HUES6 (cell line): Measurements from ENCODE around the gene SMYD3.
"Not testable (repeated sequence)": the region's sequence is repeated elsewhere in the genome, so short reads cannot be mapped to it uniquely, and the experiment has no call there.

Source experiments
- H3K27ac ChIP-seq: 2 replicates; pipeline ENCODE4 v1.7.0; 2013; ENCODE audit warnings: low read depth, mild to moderate bottlenecking, low read length, inconsistent platforms
- H3K27me3 ChIP-seq: 2 replicates; pipeline ENCODE4 v1.6.1; 2013; ENCODE audit warnings: low read length; ENCODE audit not compliant: control insufficient read depth, insufficient read depth
- H3K36me3 ChIP-seq: 2 replicates; pipeline ENCODE4 v1.6.1; 2013; ENCODE audit warnings: low read length; ENCODE audit not compliant: control insufficient read depth, insufficient read depth
- H3K4me1 ChIP-seq: 2 replicates; pipeline ENCODE4 v1.6.1; 2013; ENCODE audit warnings: low read length; ENCODE audit not compliant: control insufficient read depth, insufficient read depth
- H3K4me3 ChIP-seq: 2 replicates; pipeline ENCODE4 v1.5.1; 2013; ENCODE audit warnings: low read depth, low read length
- H3K9ac ChIP-seq: one replicate; pipeline ENCODE4 v1.6.1; 2013; ENCODE audit warnings: mild to moderate bottlenecking, low read length
- H3K9me3 ChIP-seq: 2 replicates; pipeline ENCODE4 v1.6.1; 2013; ENCODE audit warnings: low read depth, low read length; ENCODE audit not compliant: control insufficient read depth, insufficient read depth

The SMYD3 gene

DNA sequence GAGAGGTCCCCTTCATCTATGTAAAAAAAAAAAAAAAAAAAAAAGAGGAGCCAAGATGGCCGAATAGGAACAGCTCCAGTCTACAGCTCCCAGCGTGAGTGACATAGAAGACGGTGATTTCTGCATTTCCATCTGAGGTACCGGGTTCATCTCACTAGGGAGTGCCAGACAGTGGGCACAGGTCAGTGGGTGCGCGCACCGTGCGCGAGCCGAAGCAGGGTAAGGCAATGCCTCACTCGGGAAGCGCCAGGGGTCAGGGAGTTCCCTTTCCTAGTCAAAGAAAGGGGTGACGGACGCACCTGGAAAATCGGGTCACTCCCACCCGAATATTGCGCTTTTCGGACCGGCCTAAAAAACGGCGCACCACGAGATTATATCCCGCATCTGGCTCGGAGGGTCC, 690.6 kb downstream of the SMYD3 start:
- not testable (repeated sequence) for H3K27me3 ChIP-seq, H3K27ac ChIP-seq, H3K36me3 ChIP-seq, H3K4me1 ChIP-seq, H3K9ac ChIP-seq, H3K9me3 ChIP-seq
- peak overlapping the region; percentile 36 for H3K4me3 ChIP-seq

DNA sequence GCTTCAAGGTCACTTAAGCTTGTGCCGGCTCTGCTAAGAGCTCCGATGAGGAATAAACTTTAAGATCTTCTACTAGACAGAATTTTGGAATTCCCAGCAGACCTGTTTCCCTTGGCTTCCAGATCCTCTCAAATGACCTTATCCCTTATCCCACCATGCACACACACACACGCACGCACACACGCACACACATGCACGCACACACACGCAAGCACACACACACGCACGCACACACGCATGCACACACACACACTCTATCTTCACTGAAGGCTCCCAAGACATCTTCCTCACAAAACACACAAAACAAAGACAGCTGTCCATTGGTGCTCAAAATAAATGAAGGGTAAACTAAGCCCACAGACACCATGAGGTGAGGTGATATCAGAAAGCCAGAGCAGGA, 692.4 kb downstream of the SMYD3 start:
- Histone ChIP-seq H3K27ac (no peak overlapping the region), H3K4me1 (no peaks in the 10 kb centered on the region; the same call in 1 of the 2 replicates)

DNA sequence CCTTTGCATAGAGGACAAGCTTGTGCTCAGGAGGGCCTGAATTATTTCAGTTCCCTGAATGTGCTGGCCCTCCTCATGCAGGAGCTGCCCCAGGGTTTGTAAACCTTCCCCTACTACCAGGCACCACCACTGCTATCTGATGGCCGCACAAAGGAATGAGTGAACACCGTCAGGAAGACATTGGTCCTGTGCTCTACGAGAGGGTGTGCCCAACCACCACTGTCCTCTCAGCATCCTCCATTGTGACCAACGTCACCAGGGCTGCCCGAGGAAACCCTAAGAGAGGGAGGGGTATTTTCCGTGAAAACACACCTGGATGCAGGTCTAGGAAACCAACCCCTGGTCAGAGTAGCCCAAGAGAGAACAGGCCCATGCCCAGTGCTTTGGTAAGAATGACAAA, 694.8 kb downstream of the SMYD3 start:
- Histone ChIP-seq H3K36me3 (no peaks in the 10 kb centered on the region), H3K27ac (no peak overlapping the region), H3K9me3 (peaks cover 6% of the 10 kb centered on the region; the same call in 1 of the 2 replicates), H3K27me3 (no peaks in the 10 kb centered on the region), H3K4me1 (peaks cover 7% of the 10 kb centered on the region; the same call in 1 of the 2 replicates), H3K4me3 (no peak overlapping the region), H3K9ac (no peak overlapping the region)

More for the DNA sequence above, 692.4 kb downstream of the SMYD3 start:
- Histone ChIP-seq H3K27me3 (no peaks in the 10 kb centered on the region), H3K36me3 (no peaks in the 10 kb centered on the region), H3K9me3 (peaks cover 6% of the 10 kb centered on the region; the same call in 1 of the 2 replicates), H3K9ac (no peak overlapping the region), H3K4me3 (no peak overlapping the region)

DNA sequence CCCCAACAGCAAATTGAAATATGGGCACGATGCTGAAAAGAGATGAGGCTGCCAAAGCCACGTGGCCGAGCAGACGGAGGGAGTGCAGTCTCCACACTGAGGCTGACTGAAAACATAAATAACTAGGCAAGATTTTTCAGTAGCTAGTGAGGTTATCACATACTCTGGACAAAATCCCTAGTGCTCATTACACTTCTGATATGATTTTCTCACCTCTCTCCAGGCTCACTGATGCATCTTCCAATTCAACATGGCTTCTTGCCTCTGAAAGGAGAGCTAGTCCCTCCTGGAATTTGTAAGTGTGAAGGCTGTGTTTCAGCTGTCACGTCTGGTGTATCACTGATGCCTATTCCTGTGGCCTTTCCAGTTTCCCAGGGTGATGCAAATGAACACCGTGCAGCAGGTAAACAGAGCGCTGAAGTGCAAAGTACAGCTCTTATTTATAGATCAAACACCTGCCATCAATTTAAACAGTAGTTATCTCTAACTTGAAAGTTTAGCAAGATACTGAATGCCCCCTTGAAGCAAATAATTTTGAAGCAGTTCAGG, 696.2 kb downstream of the SMYD3 start:
- H3K9ac ChIP-seq = no peak overlapping the region
- H3K4me3 ChIP-seq = no peak overlapping the region
- H3K27me3 ChIP-seq = no peaks in the 10 kb centered on the region
- peaks cover 7% of the 10 kb centered on the region; the same call in 1 of the 2 replicates for H3K4me1 ChIP-seq
- H3K9me3 ChIP-seq = peaks cover 6% of the 10 kb centered on the region; the same call in 1 of the 2 replicates
- no peak overlapping the region for H3K27ac ChIP-seq
- no peaks in the 10 kb centered on the region for H3K36me3 ChIP-seq

DNA sequence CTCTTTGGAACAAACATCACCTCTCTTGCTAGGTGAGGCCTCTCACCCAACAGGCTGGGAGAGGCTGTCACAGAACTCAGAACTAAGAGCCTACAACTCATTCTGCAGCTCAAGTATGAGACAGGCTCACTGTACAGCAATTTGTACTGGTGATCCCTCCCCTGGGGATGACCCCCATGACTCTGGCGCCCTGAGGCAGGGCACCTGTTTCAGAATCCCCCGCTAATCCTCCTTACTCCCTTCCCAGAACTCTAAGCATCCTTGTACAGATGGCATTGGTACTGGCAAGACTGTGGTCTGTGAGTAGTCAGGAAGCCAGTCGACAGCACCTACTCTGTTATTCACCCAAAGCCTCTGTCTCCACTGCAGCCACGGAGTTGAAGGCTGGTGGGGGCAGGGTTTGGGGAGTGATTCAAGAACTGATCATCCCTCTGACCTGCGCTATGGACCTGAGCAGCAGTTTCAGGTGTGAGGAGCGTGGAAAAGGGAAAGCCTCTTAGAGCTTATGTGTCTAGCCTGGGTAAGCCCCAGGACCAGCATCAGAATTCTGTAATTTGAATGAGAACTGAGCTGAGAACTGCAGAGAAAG, 696.8 kb downstream of the SMYD3 start:
- Histone ChIP-seq H3K36me3 (no peaks in the 10 kb centered on the region), H3K9me3 (peaks cover 3% of the 10 kb centered on the region; the same call in 1 of the 2 replicates), H3K4me1 (peaks cover 7% of the 10 kb centered on the region; the same call in 1 of the 2 replicates), H3K27me3 (no peaks in the 10 kb centered on the region), H3K4me3 (no peak overlapping the region), H3K27ac (no peak overlapping the region), H3K9ac (no peak overlapping the region)

DNA sequence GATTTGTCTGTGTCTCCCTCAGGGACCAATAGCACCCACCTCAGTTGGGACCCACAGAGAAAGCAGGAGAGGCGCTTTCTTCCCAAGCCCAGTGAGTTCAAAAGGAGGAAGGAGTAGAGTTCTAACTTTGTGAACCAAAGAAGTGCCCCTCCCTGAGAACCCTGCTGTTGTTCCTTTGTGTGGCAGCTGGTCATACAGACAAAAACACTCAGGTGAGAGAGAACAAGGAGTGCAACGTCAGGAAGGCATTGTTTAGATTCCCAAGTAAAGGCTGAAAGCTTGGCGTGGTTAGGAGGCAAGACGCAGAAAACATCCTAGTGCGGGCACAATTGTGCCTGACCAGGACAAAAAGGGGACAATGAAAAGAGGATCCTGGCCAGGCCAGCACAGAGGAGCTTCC, 697.7 kb downstream of the SMYD3 start:
- Histone ChIP-seq H3K27me3 (no peaks in the 10 kb centered on the region), H3K36me3 (no peaks in the 10 kb centered on the region), H3K4me3 (no peak overlapping the region), H3K4me1 (peaks cover 7% of the 10 kb centered on the region; the same call in 1 of the 2 replicates), H3K9me3 (no peaks in the 10 kb centered on the region), H3K27ac (no peak overlapping the region), H3K9ac (no peak overlapping the region)

DNA sequence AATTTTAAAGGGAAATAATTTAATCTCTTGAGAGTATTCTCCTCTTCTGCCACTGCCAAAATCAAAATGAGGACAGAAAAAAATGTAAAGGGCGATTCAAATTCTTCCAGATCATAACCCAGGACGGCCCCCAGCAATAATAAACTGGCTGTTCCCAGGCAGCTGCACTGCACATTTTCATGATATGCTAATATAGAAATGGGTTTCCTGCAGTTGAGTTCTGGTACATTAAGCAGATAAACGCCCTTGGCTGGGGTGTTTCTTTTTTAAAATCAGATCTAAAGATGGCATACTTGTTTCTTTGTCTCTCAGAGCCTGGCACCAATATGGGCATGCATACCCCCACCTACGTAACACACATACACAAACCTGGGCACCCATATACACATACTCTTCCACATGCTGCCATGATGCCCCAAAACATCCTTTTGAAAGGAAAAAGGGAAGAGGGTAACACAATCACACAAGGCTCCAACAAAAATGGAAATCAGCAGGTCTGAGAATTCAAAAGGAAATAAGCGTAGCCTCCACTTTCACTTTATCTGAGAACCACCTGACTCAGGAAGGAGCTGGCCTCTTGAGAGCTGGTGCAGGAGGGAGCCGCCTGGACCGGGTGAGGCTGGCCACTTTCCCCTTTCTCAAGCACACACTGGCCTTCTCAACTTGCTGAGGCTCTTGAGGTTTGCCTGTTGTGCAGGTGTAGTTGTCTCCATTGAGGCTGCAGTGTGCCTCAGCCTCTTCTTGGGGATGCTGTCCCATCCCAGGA, 698.9 kb downstream of the SMYD3 start:
- H3K9me3 ChIP-seq = no peaks in the 10 kb centered on the region
- H3K4me3 ChIP-seq = no peak overlapping the region
- H3K36me3 ChIP-seq = no peaks in the 10 kb centered on the region
- peaks cover 7% of the 10 kb centered on the region; the same call in 1 of the 2 replicates for H3K4me1 ChIP-seq
- H3K27me3 ChIP-seq = no peaks in the 10 kb centered on the region
- H3K9ac ChIP-seq = no peak overlapping the region
- H3K27ac ChIP-seq = no peak overlapping the region

DNA sequence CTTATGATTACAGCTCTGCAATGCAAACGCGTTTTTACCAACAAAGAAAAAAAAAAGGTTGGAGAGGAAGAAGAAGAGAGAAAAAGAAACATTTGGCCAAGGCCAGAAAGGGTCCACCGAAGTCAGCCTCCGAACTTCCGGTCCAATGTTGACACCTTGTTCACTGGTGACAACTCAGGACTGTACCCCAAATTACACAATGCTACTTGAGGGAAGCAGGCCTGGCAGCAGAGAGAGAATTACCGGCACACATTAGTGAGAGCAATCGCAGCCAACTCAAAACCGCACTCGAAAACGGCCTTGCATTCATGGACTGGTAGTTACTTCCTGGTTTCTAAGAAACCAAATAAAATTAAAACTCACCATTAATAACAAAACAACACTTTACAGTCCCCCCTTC, 699.8 kb downstream of the SMYD3 start:
- no peak overlapping the region for H3K9ac ChIP-seq
- no peak overlapping the region for H3K27ac ChIP-seq
- H3K27me3 ChIP-seq = no peaks in the 10 kb centered on the region
- no peaks in the 10 kb centered on the region for H3K36me3 ChIP-seq
- H3K9me3 ChIP-seq = no peaks in the 10 kb centered on the region
- peaks cover 7% of the 10 kb centered on the region; the same call in 1 of the 2 replicates for H3K4me1 ChIP-seq
- no peak overlapping the region for H3K4me3 ChIP-seq

DNA sequence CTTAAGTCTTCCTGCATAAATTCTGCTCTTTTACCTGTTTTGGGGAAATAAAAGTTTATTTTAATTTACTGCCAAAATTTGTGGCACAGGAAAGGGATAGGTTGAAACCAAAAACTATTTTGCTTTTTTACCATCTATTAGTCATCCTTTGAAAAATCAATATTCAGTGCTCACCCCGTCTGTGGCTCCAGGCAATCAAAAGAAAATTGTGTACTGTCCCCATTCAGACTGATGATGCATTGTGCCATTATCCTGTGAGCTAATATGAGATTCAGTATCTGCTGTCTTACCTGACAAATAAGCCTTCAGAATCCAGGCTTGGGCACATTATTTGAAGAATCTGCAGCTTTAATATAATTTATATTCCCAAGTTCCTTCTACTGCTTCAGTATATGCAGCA, 701.5 kb downstream of the SMYD3 start:
- Histone ChIP-seq H3K4me1 (peaks cover 7% of the 10 kb centered on the region; the same call in 1 of the 2 replicates), H3K27ac (no peak overlapping the region), H3K9me3 (no peaks in the 10 kb centered on the region), H3K9ac (no peak overlapping the region), H3K36me3 (no peaks in the 10 kb centered on the region), H3K27me3 (no peaks in the 10 kb centered on the region), H3K4me3 (no peak overlapping the region)

DNA sequence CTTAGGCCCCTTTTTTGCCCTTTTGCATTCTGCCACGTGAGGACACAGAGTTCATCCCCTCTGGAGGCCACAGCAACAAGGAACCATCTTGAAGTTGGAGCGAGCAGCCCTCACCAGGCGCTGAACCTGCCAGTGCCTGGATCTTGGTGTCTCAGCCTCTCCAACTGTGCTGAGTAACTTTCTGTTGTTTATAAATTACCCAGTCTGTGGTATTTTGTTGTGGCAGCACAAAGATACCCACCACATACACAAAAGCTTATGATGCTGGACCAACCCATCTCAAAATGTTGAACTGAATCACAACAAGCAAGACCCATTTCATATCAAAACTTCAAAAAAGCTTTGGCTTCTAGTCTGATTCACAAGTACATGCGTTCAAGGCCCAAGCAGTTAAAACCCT, 702.4 kb downstream of the SMYD3 start:
- no peak overlapping the region for H3K4me3 ChIP-seq
- H3K9ac ChIP-seq = no peak overlapping the region
- no peaks in the 10 kb centered on the region for H3K36me3 ChIP-seq
- H3K9me3 ChIP-seq = no peaks in the 10 kb centered on the region
- H3K4me1 ChIP-seq = peaks cover 7% of the 10 kb centered on the region; the same call in 1 of the 2 replicates
- no peak overlapping the region for H3K27ac ChIP-seq
- H3K27me3 ChIP-seq = no peaks in the 10 kb centered on the region

DNA sequence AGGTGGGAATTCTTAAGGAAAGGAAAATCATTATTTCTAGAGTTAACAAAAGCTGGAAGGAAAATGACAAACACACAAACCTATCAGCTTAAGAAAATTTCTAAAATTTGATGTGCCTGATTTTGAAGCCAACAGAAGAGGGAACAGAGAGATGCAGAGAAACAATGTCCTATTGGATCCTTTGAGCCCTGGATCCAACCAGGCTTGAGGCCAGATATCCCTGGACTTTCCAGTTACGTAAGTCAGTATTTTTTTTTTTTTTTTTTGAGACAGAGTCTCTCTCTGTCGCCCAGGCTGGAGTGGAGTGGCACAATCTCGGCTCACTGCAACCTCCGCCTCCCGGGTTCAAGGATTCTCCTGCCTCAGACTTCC, 703.4 kb downstream of the SMYD3 start:
- no peak overlapping the region for H3K4me3 ChIP-seq
- no peaks in the 10 kb centered on the region for H3K4me1 ChIP-seq
- no peaks in the 10 kb centered on the region for H3K36me3 ChIP-seq
- no peak overlapping the region for H3K27ac ChIP-seq
- H3K27me3 ChIP-seq = no peaks in the 10 kb centered on the region
- no peaks in the 10 kb centered on the region for H3K9me3 ChIP-seq
- no peak overlapping the region for H3K9ac ChIP-seq
